Mesodermal cell (in vitro differentiated cells): ENCODE data around the gene CMTM1. TPM values are rescaled to one million over a fixed set of nuclear protein-coding genes. Genes with fewer than 3 reads are reported as not detected.

ENCODE experiments used
- H3K27ac ChIP-seq: 2 replicates; pipeline ENCODE4 v1.7.0; 2013; ENCODE audit warnings: mild to moderate bottlenecking, low read depth, low read length, moderate library complexity; ENCODE audit not compliant: severe bottlenecking
- H3K36me3 ChIP-seq: 2 replicates; pipeline ENCODE4 v1.7.1; 2013; ENCODE audit warnings: mild to moderate bottlenecking, low read length, moderate library complexity; ENCODE audit not compliant: control insufficient read depth, insufficient read depth
- H3K4me1 ChIP-seq: one replicate; pipeline ENCODE4 v1.7.1; 2013; ENCODE audit warnings: mild to moderate bottlenecking, low read length; ENCODE audit not compliant: insufficient read depth, control insufficient read depth, poor library complexity, severe bottlenecking
- H3K4me3 ChIP-seq: 2 replicates; pipeline ENCODE4 v1.7.0; 2013; ENCODE audit warnings: low read length, control low read depth, mild to moderate bottlenecking; ENCODE audit not compliant: insufficient read depth, poor library complexity, severe bottlenecking; ENCODE audit errors: extremely low read depth
- H3K9me3 ChIP-seq: 2 replicates; pipeline ENCODE4 v1.7.1; 2013; ENCODE audit warnings: mild to moderate bottlenecking, low read length, moderate library complexity; ENCODE audit not compliant: control insufficient read depth
- WGBS, 2 experiments: methylation state at CpG; one replicate each; pipeline ENCODE4 v1.1.5; 2013; ENCODE audit warnings: missing lambda C conversion rate in 2 of 2; ENCODE audit not compliant: insufficient coverage in 2 of 2; 5-methylcytosine and 5-hydroxymethylcytosine counted together
- polyA plus RNA-seq, 2 experiments: library from polyadenylated mRNA; stranded (reverse); fragments of 50-300 nt; gene quantifications; one replicate each; pipeline ENCODE4 v1.2.3, GENCODE V29; 2013

CMTM1 gene, protein sequence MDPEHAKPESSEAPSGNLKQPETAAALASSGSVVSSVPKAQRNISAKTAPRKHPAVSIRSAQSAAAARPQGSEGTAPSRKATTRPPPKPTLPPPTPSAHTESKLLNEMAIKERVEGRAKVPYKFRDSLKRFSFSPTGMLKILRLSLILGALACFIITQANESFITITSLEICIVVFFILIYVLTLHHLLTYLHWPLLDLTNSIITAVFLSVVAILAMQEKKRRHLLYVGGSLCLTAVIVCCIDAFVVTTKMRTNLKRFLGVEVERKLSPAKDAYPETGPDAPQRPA
- 2.7 TPM for polyA plus RNA-seq (2013, experiment 1 of 2)
- 2.3 TPM for polyA plus RNA-seq (2013, experiment 2 of 2)

DNA sequence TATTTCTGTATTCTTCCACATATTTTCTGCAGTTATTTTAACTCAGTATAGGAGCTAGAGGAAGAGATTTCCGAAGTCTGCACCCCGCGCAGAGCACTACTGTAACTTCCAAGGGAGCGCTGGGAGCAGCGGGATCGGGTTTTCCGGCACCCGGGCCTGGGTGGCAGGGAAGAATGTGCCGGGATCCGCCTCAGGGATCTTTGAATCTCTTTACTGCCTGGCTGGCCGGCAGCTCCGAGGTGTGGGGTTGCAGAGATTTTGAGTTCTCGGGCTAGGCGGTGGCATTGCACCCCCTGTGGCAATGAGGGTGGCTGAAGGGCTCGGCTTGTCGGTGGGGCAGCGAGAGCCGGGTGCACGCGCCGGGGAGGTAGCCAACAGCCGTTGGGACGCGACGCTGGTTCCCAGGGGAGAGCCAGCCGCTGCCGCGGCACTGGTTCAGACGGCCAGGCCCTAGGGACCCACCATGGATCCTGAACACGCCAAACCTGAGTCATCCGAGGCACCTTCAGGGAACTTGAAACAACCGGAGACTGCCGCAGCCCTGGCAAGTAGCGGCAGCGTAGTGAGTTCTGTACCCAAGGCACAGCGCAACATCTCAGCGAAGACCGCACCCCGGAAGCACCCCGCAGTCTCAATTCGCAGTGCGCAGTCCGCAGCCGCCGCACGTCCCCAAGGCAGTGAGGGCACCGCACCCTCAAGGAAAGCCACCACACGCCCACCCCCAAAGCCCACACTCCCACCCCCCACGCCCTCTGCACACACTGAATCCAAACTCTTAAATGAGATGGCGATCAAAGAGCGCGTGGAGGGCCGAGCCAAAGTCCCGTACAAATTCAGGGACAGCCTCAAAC, at the start of gene CMTM1:
TSS of gene CMTM1 (plus strand) at position 389 of the 851 bp plus-strand sequence. CDS start at position 464, 75 bp downstream.
- 93 to 95% methylated on average over 39 to 51 of the region's 54 CpGs for WGBS, 2 experiments
- peaks cover 15% of the 10 kb centered on the region for H3K4me1 ChIP-seq
- H3K4me3 ChIP-seq, result no peak within 1 kb of the TSS
- H3K36me3 ChIP-seq, result peaks cover 17% of the 10 kb centered on the region
- H3K9me3 ChIP-seq, result no peaks in the 10 kb centered on the region
- H3K27ac ChIP-seq, result no peak within 1 kb of the TSS

GRCh38 chr16:66516509-66516807, 49.8 kb upstream of the CMTM1 start:
- H3K9me3 ChIP-seq, result no peaks in the 10 kb centered on the region
- no peaks in the 10 kb centered on the region for H3K36me3 ChIP-seq
- 87 to 91% methylated on average over 5 to 8 of the region's 8 CpGs for WGBS, 2 experiments
- H3K4me1 ChIP-seq, result peaks cover 49% of the 10 kb centered on the region
- H3K4me3 ChIP-seq, result no peak overlapping the region
- H3K27ac ChIP-seq, result peak overlapping the region; percentile 77

DNA sequence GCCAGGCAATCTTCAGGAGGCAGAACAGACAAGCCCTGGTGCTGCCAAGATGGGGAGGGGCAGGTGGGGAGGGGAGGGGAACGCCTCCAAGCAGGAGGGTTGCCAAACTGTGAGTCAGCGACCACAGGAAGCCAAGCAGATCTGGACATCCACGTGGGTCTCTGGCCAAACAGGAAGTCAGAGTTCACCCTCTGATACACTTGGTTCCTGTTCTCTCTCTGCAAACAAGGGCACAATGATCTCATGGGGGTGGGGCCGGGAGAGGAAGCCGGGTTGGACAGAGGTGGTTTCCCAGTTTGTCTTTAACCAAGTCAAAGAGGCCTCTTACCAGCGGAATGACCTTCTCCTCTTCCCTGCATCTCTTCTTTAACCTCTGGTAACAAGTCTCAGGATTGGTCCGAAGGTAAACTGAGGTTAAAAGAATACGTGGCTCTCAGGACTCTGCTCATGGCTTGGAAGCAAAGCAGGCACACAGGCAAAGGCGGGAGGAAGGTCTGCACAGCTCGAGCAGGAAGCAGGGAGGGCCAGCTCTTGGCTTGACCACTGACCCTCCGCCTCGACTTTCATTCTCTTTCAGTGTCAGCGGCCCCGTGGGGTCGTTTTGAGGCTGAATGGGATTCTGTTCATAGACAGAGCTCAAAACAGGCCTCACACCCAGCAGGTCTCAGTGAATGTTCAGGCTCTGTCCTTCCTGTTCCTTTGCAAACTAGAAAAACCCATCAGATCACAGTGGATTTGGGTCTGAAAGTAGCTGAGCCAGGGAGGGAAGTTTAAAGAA, 49.2 kb upstream of the CMTM1 start:
- no peak overlapping the region for H3K4me3 ChIP-seq

GRCh38 chr16:66517586-66518263, 48.5 kb upstream of the CMTM1 start:
- Histone ChIP-seq H3K9me3 (no peaks in the 10 kb centered on the region), H3K27ac (peak overlapping the region; percentile 94), H3K4me3 (no peak overlapping the region), H3K36me3 (no peaks in the 10 kb centered on the region), H3K4me1 (peaks cover 37% of the 10 kb centered on the region)
- 93% methylated on average over 7 to 8 of the region's 8 CpGs for WGBS, 2 experiments

More for the DNA sequence above, 49.2 kb upstream of the CMTM1 start:
- H3K27ac ChIP-seq, result peak overlapping the region; percentile 94
- peaks cover 44% of the 10 kb centered on the region for H3K4me1 ChIP-seq
- H3K36me3 ChIP-seq, result no peaks in the 10 kb centered on the region
- H3K9me3 ChIP-seq, result no peaks in the 10 kb centered on the region
- WGBS, 2 experiments, result 52 to 61% methylated on average over 13 to 14 of the region's 15 CpGs

GRCh38 chr16:66519482-66520373, 46.5 kb upstream of the CMTM1 start:
- no peaks in the 10 kb centered on the region for H3K9me3 ChIP-seq
- H3K27ac ChIP-seq, result no peak overlapping the region
- peaks cover 29% of the 10 kb centered on the region for H3K4me1 ChIP-seq
- 92 to 96% methylated on average over 8 to 9 of the region's 11 CpGs for WGBS, 2 experiments
- no peaks in the 10 kb centered on the region for H3K36me3 ChIP-seq
- no peak overlapping the region for H3K4me3 ChIP-seq

DNA sequence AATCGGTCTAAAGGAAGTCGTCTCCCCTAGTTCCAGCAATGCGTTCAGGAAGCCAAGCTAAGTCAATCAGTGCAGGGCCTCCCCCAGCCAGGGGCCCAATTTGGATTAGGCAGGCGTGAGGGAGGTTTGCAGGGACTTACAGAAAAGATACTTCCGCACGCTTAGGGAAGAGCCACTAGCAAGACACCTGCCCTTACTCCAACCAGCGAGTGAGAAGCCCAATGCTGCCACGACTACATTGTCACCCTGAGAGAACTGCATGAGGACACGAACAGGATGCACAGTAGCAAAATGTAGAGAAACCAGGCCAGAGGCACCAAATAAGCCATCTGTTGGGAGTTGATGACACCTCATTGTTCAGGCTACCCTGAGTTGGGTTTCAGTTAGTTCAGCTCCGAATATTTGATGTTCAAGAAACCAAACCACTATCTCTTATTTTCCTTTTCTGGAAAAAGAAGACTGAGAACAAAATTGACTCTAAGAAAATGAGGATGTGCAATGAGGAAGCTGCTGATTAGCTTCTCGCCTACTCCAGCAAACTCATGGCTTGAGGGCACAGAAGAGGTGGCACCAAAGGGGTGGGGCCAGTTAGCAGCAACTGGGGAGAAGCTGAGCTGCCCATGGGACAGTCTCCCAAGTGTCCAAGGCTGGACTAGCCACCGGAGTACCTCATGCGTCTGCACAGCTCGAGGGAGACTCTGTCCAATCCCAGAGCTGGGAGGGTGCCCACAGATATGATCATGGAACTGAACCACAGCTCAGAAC, 45.7 kb upstream of the CMTM1 start:
- no peak overlapping the region for H3K27ac ChIP-seq
- WGBS, 2 experiments, result 94% methylated on average over 12 to 13 of the region's 14 CpGs
- no peaks in the 10 kb centered on the region for H3K36me3 ChIP-seq
- no peaks in the 10 kb centered on the region for H3K9me3 ChIP-seq
- peaks cover 23% of the 10 kb centered on the region for H3K4me1 ChIP-seq
- no peak overlapping the region for H3K4me3 ChIP-seq

DNA sequence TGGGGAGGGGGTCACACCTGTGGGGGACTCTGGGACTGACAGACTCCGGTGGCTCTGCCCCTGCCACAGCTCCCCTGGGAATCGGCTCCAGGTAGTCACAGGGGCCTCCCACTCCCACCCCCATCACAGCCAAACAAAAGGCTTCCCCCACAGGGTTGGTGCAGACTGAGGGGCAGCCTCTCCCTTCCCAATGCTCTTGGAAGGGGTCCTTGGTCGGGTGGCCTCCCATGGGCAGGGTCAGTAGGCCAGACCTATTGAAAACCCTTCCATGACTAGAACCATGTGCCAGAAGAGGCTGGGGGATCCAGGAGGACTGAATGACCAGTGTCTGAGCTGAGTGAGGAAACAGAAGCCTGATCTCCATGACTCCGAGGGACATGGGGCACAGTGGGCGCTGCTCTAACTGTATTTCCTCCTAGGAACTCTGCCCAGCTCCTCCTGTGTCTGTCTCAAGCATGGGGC, 45.0 kb upstream of the CMTM1 start:
- Histone ChIP-seq H3K4me1 (peaks cover 16% of the 10 kb centered on the region), H3K36me3 (no peaks in the 10 kb centered on the region), H3K4me3 (no peak overlapping the region), H3K9me3 (no peaks in the 10 kb centered on the region), H3K27ac (no peak overlapping the region)
- 96 to 100% methylated on average over 3 to 4 of the region's 5 CpGs for WGBS, 2 experiments

DNA sequence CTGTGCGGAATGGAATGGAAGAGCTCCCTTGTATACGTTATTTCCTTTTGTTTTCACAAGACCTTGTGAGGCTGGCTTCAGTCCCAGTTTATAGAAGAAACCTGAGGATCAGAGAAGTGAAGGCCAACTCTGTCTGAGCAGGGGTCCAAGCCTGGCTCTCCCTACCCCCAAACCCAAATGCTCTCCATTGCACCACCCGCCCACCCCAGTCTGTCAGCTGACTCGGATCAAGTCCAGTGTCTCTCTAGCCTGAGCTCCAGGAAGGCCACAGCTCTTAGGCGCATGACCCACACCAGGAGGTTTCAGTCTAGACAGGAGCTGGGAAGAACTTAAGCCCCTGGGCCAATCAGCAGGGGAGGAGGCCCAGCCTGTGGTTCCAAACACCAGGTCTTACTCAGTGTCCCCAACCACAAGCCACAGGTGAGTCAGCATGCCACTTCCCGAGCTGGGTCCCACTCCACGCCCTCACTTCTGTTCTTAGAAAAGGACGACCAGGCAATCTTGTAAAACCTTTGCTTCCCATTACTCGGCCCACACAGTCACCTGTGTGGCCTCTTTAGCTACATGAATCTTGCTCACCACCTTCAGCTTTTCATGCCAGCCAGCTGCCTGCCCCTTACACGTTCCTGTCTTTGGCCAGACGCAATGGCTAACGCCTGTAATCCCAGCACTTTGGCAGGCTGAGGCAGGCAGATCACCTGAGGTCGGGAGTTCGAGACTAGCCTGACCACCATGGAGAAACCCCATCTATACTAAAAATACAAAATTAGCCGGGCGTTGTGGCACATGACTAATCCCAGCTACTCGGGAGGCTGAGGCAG, 44.1 kb upstream of the CMTM1 start:
- Histone ChIP-seq H3K36me3 (no peaks in the 10 kb centered on the region), H3K27ac (no peak overlapping the region)
- WGBS, 2 experiments, result 90% methylated on average over 14 to 17 of the region's 17 CpGs

More for the DNA sequence above, 44.1 kb upstream of the CMTM1 start:
- Histone ChIP-seq H3K9me3 (no peaks in the 10 kb centered on the region), H3K4me1 (peaks cover 10% of the 10 kb centered on the region), H3K4me3 (no peak overlapping the region)
